K562 (cell line): ENCODE measurements around the gene PSMB11. TPM values are rescaled to one million over a fixed set of nuclear protein-coding genes. Genes with fewer than 3 reads are reported as not detected.

Experiments
- ATAC-seq: fragments of 200-7000 bp; cut with Tn5 transposase; 3 replicates; pipeline ENCODE4 v1.9.1; 2020; ENCODE audit warnings: moderate library complexity
- BruUV-seq: library from RNA; stranded (reverse); fragments of 400-500 nt; replicated peaks from 2 replicates; lab custom pipeline; 2021; lab: Mats Ljungman, UMichigan
- CTCF ChIA-PET: fragments of 300-600 bp; formaldehyde crosslinking; extraction: SDS; loops from one replicate; lab custom pipeline; 2021; ENCODE audit warnings: low intra/inter-chr PET ratio; lab: Yijun Ruan, JAX
- POLR2A ChIA-PET: fragments of 300-600, 350-650 bp; sonication (Branson Sonifier 250); formaldehyde crosslinking; extraction: SDS; loops from one replicate; lab custom pipeline; 2021; ENCODE audit warnings: antibody characterized with exemption, inconsistent platforms; lab: Yijun Ruan, JAX
- DNase-seq, 4 experiments: peaks; one replicate each; pipeline versions ENCODE4 v3.0.0 to v3.0.0-alpha.2; 2011 to 2018; ENCODE audit warnings: low spot score in 3 of 4, mixed read lengths in 3 of 4; ENCODE audit errors: extremely low read depth in 1 of 4
- FAIRE-seq: peaks from 2 replicates; lab custom pipeline; 2011; peaks lifted over from hg19 to GRCh38; lab: Jason Lieb, UNC
- H2AFZ ChIP-seq: 2 replicates; pipeline ENCODE4 v1.6.0; 2011; ENCODE audit warnings: low read depth, low read length, control low read depth, inconsistent platforms
- H3K27ac ChIP-seq: fragments of 200-600 bp; 3 replicates; pipeline ENCODE4 v1.8.0; 2011; ENCODE audit warnings: low read depth, mild to moderate bottlenecking, control low read depth, inconsistent platforms, low read length, moderate library complexity, mixed read lengths; ENCODE audit errors: extremely low read depth
- H3K27me3 ChIP-seq, 2 experiments: fragments of 300-600 bp in 1 of 2; 2 replicates in 1 of 2; 3 replicates in 1 of 2; pipeline versions ENCODE4 v1.6.0 to v1.8.0; 2011; ENCODE audit warnings: inconsistent platforms in 2 of 2, low read length in 2 of 2, mild to moderate bottlenecking in 1 of 2, mixed read lengths in 1 of 2, moderate library complexity in 1 of 2; ENCODE audit not compliant: control insufficient read depth in 2 of 2, insufficient read depth in 2 of 2
- H3K36me3 ChIP-seq: fragments of 300-600 bp; 3 replicates; pipeline ENCODE4 v1.8.0; 2011; ENCODE audit warnings: mild to moderate bottlenecking, low read length, inconsistent platforms; ENCODE audit not compliant: control insufficient read depth, insufficient read depth
- H3K4me1 ChIP-seq, 2 experiments: fragments of 200-600 bp in 1 of 2; replicated peaks in 1 of 2; 2 replicates in 1 of 2; 3 replicates in 1 of 2; pipeline versions ENCODE4 v1.5.1 to v1.8.0; 2011; ENCODE audit warnings: inconsistent platforms in 2 of 2, low read length in 2 of 2, mild to moderate bottlenecking in 1 of 2, mixed read lengths in 1 of 2, moderate library complexity in 1 of 2; ENCODE audit not compliant: control insufficient read depth in 2 of 2, insufficient read depth in 2 of 2
- H3K4me2 ChIP-seq: 2 replicates; pipeline ENCODE4 v1.6.1; 2011; ENCODE audit warnings: low read length, control low read depth, inconsistent platforms, mixed read lengths; ENCODE audit not compliant: insufficient read depth
- H3K4me3 ChIP-seq: fragments of 200-600 bp; sonication (generic), shearing (Covaris generic); 2 replicates; pipeline ENCODE4 v1.5.1; 2016; ENCODE audit warnings: control low read depth, inconsistent platforms
- H3K79me2 ChIP-seq: fragments of 200-600 bp; 3 replicates; pipeline ENCODE4 v1.8.0; 2011; ENCODE audit warnings: low read length, inconsistent platforms; ENCODE audit not compliant: control insufficient read depth, insufficient read depth
- H3K9ac ChIP-seq, 2 experiments: 2 replicates each; pipeline versions ENCODE4 v1.6.0 to v1.6.1; 2011; ENCODE audit warnings: low read depth in 2 of 2, low read length in 2 of 2, control low read depth in 1 of 2, inconsistent platforms in 1 of 2, mild to moderate bottlenecking in 1 of 2, mixed read lengths in 1 of 2; ENCODE audit not compliant: insufficient read depth in 1 of 2
- H3K9me1 ChIP-seq: one replicate; pipeline ENCODE4 v1.6.0; 2011; ENCODE audit warnings: inconsistent platforms, mild to moderate bottlenecking, low read length, moderate library complexity; ENCODE audit not compliant: control insufficient read depth, insufficient read depth
- H3K9me3 ChIP-seq: replicated peaks from 2 replicates; pipeline ENCODE4 v1.5.1; 2011; ENCODE audit warnings: low read depth, low read length, inconsistent platforms; ENCODE audit not compliant: control insufficient read depth, insufficient read depth
- H4K20me1 ChIP-seq: replicated peaks from 2 replicates; pipeline ENCODE4 v1.6.1; 2011; ENCODE audit warnings: low read length, inconsistent platforms, mixed read lengths; ENCODE audit not compliant: control insufficient read depth, insufficient read depth
- CBFA2T2 ChIP-seq: fragments of 450-650 bp; conservative IDR thresholded peaks from 2 replicates; pipeline ENCODE4 v1.6.1; 2017; ENCODE audit warnings: mild to moderate bottlenecking
- HMG20A ChIP-seq: fragments of 450-650 bp; formaldehyde crosslinking; conservative IDR thresholded peaks from 2 replicates; pipeline ENCODE4 v1.4.0; 2020; ENCODE audit warnings: mild to moderate bottlenecking, mixed read lengths
- WGBS: fragments of 100-300 bp; shearing (Covaris generic); methylation state at CpG from one replicate; pipeline ENCODE4 v1.1.6; 2016; ENCODE audit warnings: low coverage, mixed read lengths; ENCODE audit not compliant: insufficient coverage; ENCODE audit errors: missing lambda C conversion rate; 5-methylcytosine and 5-hydroxymethylcytosine counted together
- in situ Hi-C: fragments of 300-500 bp; cut with MboI; formaldehyde crosslinking; loops from 4 replicates; pipeline ENCODE4 v1.15.0; 2018; ENCODE audit warnings: inconsistent platforms, mixed read lengths
- intact Hi-C: fragments of 100-400 bp; cut with micrococcal nuclease; formaldehyde crosslinking; loops from 2 replicates; pipeline ENCODE4 v1.14.2; 2022
- polyA plus RNA-seq, 8 experiments: library from polyadenylated mRNA; depleted of rRNA in 4 of 8; stranded (reverse) in 5 of 8; unstranded in 3 of 8; fragments of >200 nt; fragmentation: Nextera tagmentation in 2 of 8; fragmentation: Illumina TruSeq in 1 of 8; extraction: Ambion mirVana in 2 of 8; extraction: Trizol in 1 of 8; gene quantifications; 2 replicates each; pipeline versions ENCODE4 v1.2.1 to v1.2.3, GENCODE V29; 2011 to 2014; ENCODE audit warnings: inconsistent platforms in 1 of 8, missing spikeins in 1 of 8
- total RNA-seq, 7 experiments: library from RNA; depleted of rRNA in 6 of 7; stranded (reverse); fragments of >200 nt in 6 of 7; fragmentation: Illumina TruSeq in 2 of 7; extraction: Trizol in 2 of 7; gene quantifications; 2 replicates each; pipeline versions ENCODE4 v1.2.1 to v1.2.3, GENCODE V29; 2011 to 2021; ENCODE audit warnings: low replicate concordance in 1 of 7
- TF ChIP-seq, protein P1 (sequence below): fragments of 250-450 bp; sonication (Bioruptor Pico); IDR thresholded peaks from 2 replicates; pipeline ENCODE4 v1.4.0; 2020; ENCODE audit warnings: mild to moderate bottlenecking, moderate library complexity
- TF ChIP-seq, protein P2 (sequence below): IDR thresholded peaks from 3 replicates; pipeline ENCODE4 v1.6.1; 2011; ENCODE audit warnings: borderline replicate concordance, mild to moderate bottlenecking; ENCODE audit not compliant: insufficient read length, insufficient read depth
- TF ChIP-seq, protein P3 (sequence below): fragments of 450-650 bp; formaldehyde crosslinking; IDR thresholded peaks from 2 replicates; pipeline ENCODE4 v1.4.0; 2020; ENCODE audit warnings: mild to moderate bottlenecking, mixed read lengths
- TF ChIP-seq, protein P4 (sequence below): fragments of 200-400 bp; formaldehyde crosslinking; IDR thresholded peaks from 2 replicates; pipeline ENCODE4 v1.6.1; 2017; ENCODE audit warnings: mild to moderate bottlenecking, low read depth, low read length, moderate library complexity

The PSMB11 gene
- total and polyA plus RNA-seq, 9 of the 15 experiments (the other 6 are each of a cell fraction or from before 2014, with no cell fraction given): not detected

DNA sequence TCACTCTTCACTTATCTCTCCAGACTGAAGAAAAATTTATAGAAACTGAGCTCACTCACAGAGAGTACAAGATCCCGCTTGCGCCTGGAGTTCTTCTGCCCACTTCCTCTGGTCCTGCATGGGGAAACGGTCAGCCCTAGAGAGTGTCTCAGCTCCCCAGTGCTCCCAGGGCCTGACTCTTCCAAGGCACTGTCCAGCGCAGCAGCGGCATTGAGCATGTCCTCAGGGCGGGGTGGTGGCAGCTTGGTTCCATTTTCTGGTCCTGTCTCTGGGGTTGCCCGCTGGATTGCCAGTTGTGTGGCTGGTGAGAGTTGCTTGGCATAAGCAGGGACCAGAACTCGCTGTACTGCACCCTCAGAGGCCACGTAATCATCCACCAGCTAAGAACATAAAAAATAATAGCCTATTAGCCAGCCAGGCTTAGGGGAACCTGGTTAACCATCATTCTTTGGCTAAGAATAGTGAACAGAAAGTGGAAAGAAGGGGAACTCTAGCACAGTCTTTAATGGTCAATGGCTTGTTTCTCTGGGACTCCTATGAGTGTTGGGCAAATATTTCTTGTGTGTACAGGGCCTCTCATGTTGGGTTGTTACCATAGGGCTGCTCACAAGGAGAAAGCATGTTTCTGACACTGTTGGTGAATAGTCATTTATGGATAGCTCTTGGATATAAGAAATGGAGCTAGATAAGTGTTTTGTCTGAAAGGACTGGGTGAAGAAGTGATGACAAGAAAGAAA lies 46.0 kb upstream of the PSMB11 start:
- H3K9me1 ChIP-seq: no peaks in the 10 kb centered on the region
- no peak for ATAC-seq
- no peak for DNase-seq
- H3K9ac ChIP-seq: no peak overlapping the region
- no peak for TF ChIP-seq HMG20A (CRISPR knock-in tag)
- TF ChIP-seq, protein P1, sequence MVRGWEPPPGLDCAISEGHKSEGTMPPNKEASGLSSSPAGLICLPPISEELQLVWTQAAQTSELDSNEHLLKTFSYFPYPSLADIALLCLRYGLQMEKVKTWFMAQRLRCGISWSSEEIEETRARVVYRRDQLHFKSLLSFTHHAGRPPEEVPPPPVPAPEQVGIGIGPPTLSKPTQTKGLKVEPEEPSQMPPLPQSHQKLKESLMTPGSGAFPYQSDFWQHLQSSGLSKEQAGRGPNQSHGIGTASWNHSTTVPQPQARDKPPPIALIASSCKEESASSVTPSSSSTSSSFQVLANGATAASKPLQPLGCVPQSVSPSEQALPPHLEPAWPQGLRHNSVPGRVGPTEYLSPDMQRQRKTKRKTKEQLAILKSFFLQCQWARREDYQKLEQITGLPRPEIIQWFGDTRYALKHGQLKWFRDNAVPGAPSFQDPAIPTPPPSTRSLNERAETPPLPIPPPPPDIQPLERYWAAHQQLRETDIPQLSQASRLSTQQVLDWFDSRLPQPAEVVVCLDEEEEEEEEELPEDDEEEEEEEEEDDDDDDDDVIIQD (CRISPR knock-in tag): no peak
- TF ChIP-seq, protein P2, sequence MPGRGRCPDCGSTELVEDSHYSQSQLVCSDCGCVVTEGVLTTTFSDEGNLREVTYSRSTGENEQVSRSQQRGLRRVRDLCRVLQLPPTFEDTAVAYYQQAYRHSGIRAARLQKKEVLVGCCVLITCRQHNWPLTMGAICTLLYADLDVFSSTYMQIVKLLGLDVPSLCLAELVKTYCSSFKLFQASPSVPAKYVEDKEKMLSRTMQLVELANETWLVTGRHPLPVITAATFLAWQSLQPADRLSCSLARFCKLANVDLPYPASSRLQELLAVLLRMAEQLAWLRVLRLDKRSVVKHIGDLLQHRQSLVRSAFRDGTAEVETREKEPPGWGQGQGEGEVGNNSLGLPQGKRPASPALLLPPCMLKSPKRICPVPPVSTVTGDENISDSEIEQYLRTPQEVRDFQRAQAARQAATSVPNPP: no peak
- TF ChIP-seq, protein P3, sequence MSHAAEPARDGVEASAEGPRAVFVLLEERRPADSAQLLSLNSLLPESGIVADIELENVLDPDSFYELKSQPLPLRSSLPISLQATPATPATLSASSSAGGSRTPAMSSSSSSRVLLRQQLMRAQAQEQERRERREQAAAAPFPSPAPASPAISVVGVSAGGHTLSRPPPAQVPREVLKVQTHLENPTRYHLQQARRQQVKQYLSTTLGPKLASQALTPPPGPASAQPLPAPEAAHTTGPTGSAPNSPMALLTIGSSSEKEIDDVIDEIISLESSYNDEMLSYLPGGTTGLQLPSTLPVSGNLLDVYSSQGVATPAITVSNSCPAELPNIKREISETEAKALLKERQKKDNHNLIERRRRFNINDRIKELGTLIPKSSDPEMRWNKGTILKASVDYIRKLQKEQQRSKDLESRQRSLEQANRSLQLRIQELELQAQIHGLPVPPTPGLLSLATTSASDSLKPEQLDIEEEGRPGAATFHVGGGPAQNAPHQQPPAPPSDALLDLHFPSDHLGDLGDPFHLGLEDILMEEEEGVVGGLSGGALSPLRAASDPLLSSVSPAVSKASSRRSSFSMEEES (CRISPR knock-in tag): no peak
- TF ChIP-seq, protein P4, sequence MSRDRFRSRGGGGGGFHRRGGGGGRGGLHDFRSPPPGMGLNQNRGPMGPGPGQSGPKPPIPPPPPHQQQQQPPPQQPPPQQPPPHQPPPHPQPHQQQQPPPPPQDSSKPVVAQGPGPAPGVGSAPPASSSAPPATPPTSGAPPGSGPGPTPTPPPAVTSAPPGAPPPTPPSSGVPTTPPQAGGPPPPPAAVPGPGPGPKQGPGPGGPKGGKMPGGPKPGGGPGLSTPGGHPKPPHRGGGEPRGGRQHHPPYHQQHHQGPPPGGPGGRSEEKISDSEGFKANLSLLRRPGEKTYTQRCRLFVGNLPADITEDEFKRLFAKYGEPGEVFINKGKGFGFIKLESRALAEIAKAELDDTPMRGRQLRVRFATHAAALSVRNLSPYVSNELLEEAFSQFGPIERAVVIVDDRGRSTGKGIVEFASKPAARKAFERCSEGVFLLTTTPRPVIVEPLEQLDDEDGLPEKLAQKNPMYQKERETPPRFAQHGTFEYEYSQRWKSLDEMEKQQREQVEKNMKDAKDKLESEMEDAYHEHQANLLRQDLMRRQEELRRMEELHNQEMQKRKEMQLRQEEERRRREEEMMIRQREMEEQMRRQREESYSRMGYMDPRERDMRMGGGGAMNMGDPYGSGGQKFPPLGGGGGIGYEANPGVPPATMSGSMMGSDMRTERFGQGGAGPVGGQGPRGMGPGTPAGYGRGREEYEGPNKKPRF: no peak
- TF ChIP-seq CBFA2T2: no peak
- TF ChIP-seq, all 486 proteins: peak for 0
- Histone ChIP-seq H3K36me3 (peaks cover 4% of the 10 kb centered on the region; the same call in 2 of the 3 replicates), H3K4me1 (peaks cover 12 to 18% of the 10 kb centered on the region in 2 experiments; a peak in 4 of 5 replicates), H3K4me2 (no peak overlapping the region), H3K27ac (no peak overlapping the region), H4K20me1 (no peaks in the 10 kb centered on the region), H2AFZ (no peak overlapping the region), H3K9me3 (no peaks in the 10 kb centered on the region), H3K27me3 (no peaks in the 10 kb centered on the region), H3K79me2 (no peaks in the 10 kb centered on the region), H3K4me3 (no peak overlapping the region)
- POLR2A ChIA-PET: interaction anchor here (0.7 to 7.7 kb wide), 15 partner anchors 9 to 111 kb away, joined by 3 to 81 read pairs (median 4); partner anchors contain the start of genes ACIN1, AJUBA, C14orf119 and HAUS4
- in situ Hi-C loops (no loop called here), intact Hi-C loops (no loop called here)
- CTCF ChIA-PET: interaction anchor here (4.1 kb wide), 1 partner anchor 58 kb away, joined by 45 read pairs; the partner anchor contains the start of gene CDH24
- FAIRE-seq: no peak
- 74% methylated on average over 9 of the region's 9 CpGs for WGBS
- BruUV-seq: no TSS peak
